Mesendoderm (in vitro differentiated cells): ENCODE measurements around the gene ARID5B.

Source experiments
- DNase-seq: peaks from one replicate; pipeline ENCODE4 v3.0.0; 2013
- H2AK5ac ChIP-seq: 2 replicates; pipeline ENCODE4 v1.6.1; 2013; ENCODE audit warnings: low read length, inconsistent platforms
- H2BK120ac ChIP-seq: 2 replicates; pipeline ENCODE4 v1.6.1; 2013; ENCODE audit warnings: low read depth, mild to moderate bottlenecking, low read length, moderate library complexity, mixed read lengths
- H2BK15ac ChIP-seq: replicated peaks from 2 replicates; pipeline ENCODE4 v1.6.1; 2013; ENCODE audit warnings: low read depth, mild to moderate bottlenecking, moderate library complexity
- H2BK5ac ChIP-seq: 2 replicates; pipeline ENCODE4 v1.6.1; 2013; ENCODE audit warnings: low read length, inconsistent platforms
- H3K18ac ChIP-seq: 2 replicates; pipeline ENCODE4 v1.6.1; 2013; ENCODE audit warnings: mild to moderate bottlenecking, low read length, mixed read lengths
- H3K23ac ChIP-seq: one replicate; pipeline ENCODE4 v1.6.1; 2013; ENCODE audit warnings: low read length
- H3K27ac ChIP-seq: 2 replicates; pipeline ENCODE4 v1.5.1; 2013; ENCODE audit warnings: low read depth, mild to moderate bottlenecking, inconsistent platforms, low read length, moderate library complexity
- H3K27me3 ChIP-seq: 2 replicates; pipeline ENCODE4 v1.6.1; 2013; ENCODE audit warnings: low read length, control low read depth, mild to moderate bottlenecking, inconsistent platforms; ENCODE audit not compliant: insufficient read depth, poor library complexity
- H3K36me3 ChIP-seq: 2 replicates; pipeline ENCODE4 v1.6.1; 2013; ENCODE audit warnings: low read length, inconsistent platforms; ENCODE audit not compliant: control insufficient read depth, insufficient read depth
- H3K4ac ChIP-seq: one replicate; pipeline ENCODE4 v1.6.1; 2013; ENCODE audit warnings: low read depth, mild to moderate bottlenecking, low read length, moderate library complexity
- H3K4me1 ChIP-seq: 2 replicates; pipeline ENCODE4 v1.6.1; 2013; ENCODE audit warnings: low read depth, low read length, inconsistent platforms; ENCODE audit not compliant: control insufficient read depth
- H3K4me2 ChIP-seq: 2 replicates; pipeline ENCODE4 v1.6.1; 2013; ENCODE audit warnings: low read length
- H3K4me3 ChIP-seq: 2 replicates; pipeline ENCODE4 v1.5.1; 2013; ENCODE audit warnings: mild to moderate bottlenecking, low read length
- H3K56ac ChIP-seq: one replicate; pipeline ENCODE4 v1.6.1; 2013; ENCODE audit warnings: low read length
- H3K79me1 ChIP-seq: 2 replicates; pipeline ENCODE4 v1.6.1; 2013; ENCODE audit warnings: low read length, inconsistent platforms
- H3K79me2 ChIP-seq: 2 replicates; pipeline ENCODE4 v1.6.1; 2013; ENCODE audit warnings: mild to moderate bottlenecking, low read length; ENCODE audit not compliant: control insufficient read depth, insufficient read depth
- H3K9ac ChIP-seq: 2 replicates; pipeline ENCODE4 v1.6.1; 2013; ENCODE audit warnings: low read length, inconsistent platforms
- H4K5ac ChIP-seq: one replicate; pipeline ENCODE4 v1.6.1; 2013; ENCODE audit warnings: low read length
- H4K8ac ChIP-seq: one replicate; pipeline ENCODE4 v1.6.1; 2013; ENCODE audit warnings: low read depth, mild to moderate bottlenecking, control low read depth, low read length, moderate library complexity
- WGBS: extraction: QIAGEN DNeasy Blood & Tissue Kit; methylation state at CpG from one replicate; pipeline ENCODE4 v1.1.7; 2013; ENCODE audit warnings: low lambda C conversion rate, missing lambda C conversion rate; ENCODE audit not compliant: insufficient coverage; ENCODE audit errors: extremely low coverage; 5-methylcytosine and 5-hydroxymethylcytosine counted together

The ARID5B gene

GRCh38 chr10:61963669-61964058, 62.2 kb downstream of the ARID5B start:
- Histone ChIP-seq H3K36me3 (no peaks in the 10 kb centered on the region), H4K8ac (no peak overlapping the region), H3K27me3 (no peaks in the 10 kb centered on the region), H3K4me2 (no peak overlapping the region), H3K4me1 (no peaks in the 10 kb centered on the region), H3K4me3 (no peak overlapping the region), H3K79me2 (no peaks in the 10 kb centered on the region), H2BK5ac (no peak overlapping the region), H3K56ac (no peak overlapping the region), H3K27ac (no peak overlapping the region), H3K4ac (no peak overlapping the region), H2BK120ac (no peak overlapping the region), H3K9ac (no peak overlapping the region), H4K5ac (no peak overlapping the region), H3K79me1 (no peaks in the 10 kb centered on the region), H2BK15ac (no peak overlapping the region), H3K18ac (no peak overlapping the region), H3K23ac (no peak overlapping the region), H2AK5ac (no peak overlapping the region)
- DNase-seq = no peak
- no CpG with 5 or more reads among the region's 2 CpGs for WGBS

GRCh38 chr10:61964059-61964709, 62.7 kb downstream of the ARID5B start:
- H2BK5ac ChIP-seq = no peak overlapping the region
- H3K56ac ChIP-seq = no peak overlapping the region
- no peak overlapping the region for H3K9ac ChIP-seq
- no peaks in the 10 kb centered on the region for H3K27me3 ChIP-seq
- H3K36me3 ChIP-seq = no peaks in the 10 kb centered on the region
- H2BK120ac ChIP-seq = no peak overlapping the region
- no peaks in the 10 kb centered on the region for H3K79me1 ChIP-seq
- no peak overlapping the region for H3K4me3 ChIP-seq
- no peaks in the 10 kb centered on the region for H3K4me1 ChIP-seq
- H2AK5ac ChIP-seq = no peak overlapping the region
- no peak overlapping the region for H3K4ac ChIP-seq
- no peak for DNase-seq
- no peak overlapping the region for H3K4me2 ChIP-seq
- no peak overlapping the region for H3K23ac ChIP-seq
- no peak overlapping the region for H2BK15ac ChIP-seq
- H3K79me2 ChIP-seq = no peaks in the 10 kb centered on the region
- WGBS = no CpG with 5 or more reads among the region's 3 CpGs
- H3K18ac ChIP-seq = no peak overlapping the region
- no peak overlapping the region for H4K5ac ChIP-seq
- no peak overlapping the region for H4K8ac ChIP-seq
- H3K27ac ChIP-seq = no peak overlapping the region

GRCh38 chr10:61964949-61965702, 63.6 kb downstream of the ARID5B start:
- Histone ChIP-seq H2AK5ac (no peak overlapping the region), H3K79me1 (no peaks in the 10 kb centered on the region), H3K23ac (no peak overlapping the region), H3K56ac (no peak overlapping the region), H3K79me2 (no peaks in the 10 kb centered on the region), H3K4ac (no peak overlapping the region), H3K4me2 (no peak overlapping the region), H4K5ac (no peak overlapping the region), H3K4me3 (no peak overlapping the region), H3K27me3 (no peaks in the 10 kb centered on the region), H3K4me1 (no peaks in the 10 kb centered on the region), H3K9ac (no peak overlapping the region), H2BK15ac (no peak overlapping the region), H2BK120ac (no peak overlapping the region), H3K36me3 (no peaks in the 10 kb centered on the region), H2BK5ac (no peak overlapping the region), H3K18ac (no peak overlapping the region), H4K8ac (no peak overlapping the region), H3K27ac (no peak overlapping the region)
- no CpG with 5 or more reads among the region's 7 CpGs for WGBS
- DNase-seq = no peak

GRCh38 chr10:61965703-61966395, 64.3 kb downstream of the ARID5B start:
- whole genome bisulfite sequencing = no CpG with 5 or more reads among the region's 3 CpGs
- Histone ChIP-seq H2BK120ac (no peak overlapping the region), H3K4me1 (no peaks in the 10 kb centered on the region)

GRCh38 chr10:61967298-61967697, 65.8 kb downstream of the ARID5B start:
- Histone ChIP-seq H3K4ac (no peak overlapping the region), H4K5ac (no peak overlapping the region), H3K27me3 (no peaks in the 10 kb centered on the region), H4K8ac (no peak overlapping the region), H3K4me2 (no peak overlapping the region), H3K23ac (no peak overlapping the region), H2BK15ac (no peak overlapping the region), H3K4me3 (no peak overlapping the region), H2AK5ac (no peak overlapping the region), H2BK120ac (no peak overlapping the region), H3K27ac (no peak overlapping the region), H3K18ac (no peak overlapping the region), H3K79me1 (no peaks in the 10 kb centered on the region), H2BK5ac (no peak overlapping the region), H3K4me1 (no peaks in the 10 kb centered on the region), H3K9ac (no peak overlapping the region), H3K36me3 (no peaks in the 10 kb centered on the region), H3K79me2 (no peaks in the 10 kb centered on the region), H3K56ac (no peak overlapping the region)
- no CpG with 5 or more reads among the region's 4 CpGs for WGBS
- DNase-seq = no peak

More at GRCh38 chr10:61965703-61966395, 64.3 kb downstream of the ARID5B start:
- Histone ChIP-seq H4K8ac (no peak overlapping the region), H2AK5ac (no peak overlapping the region), H3K27me3 (no peaks in the 10 kb centered on the region), H2BK5ac (no peak overlapping the region), H3K36me3 (no peaks in the 10 kb centered on the region), H4K5ac (no peak overlapping the region), H3K79me1 (no peaks in the 10 kb centered on the region), H3K56ac (no peak overlapping the region), H3K4ac (no peak overlapping the region), H3K4me3 (no peak overlapping the region), H2BK15ac (no peak overlapping the region), H3K23ac (no peak overlapping the region), H3K79me2 (no peaks in the 10 kb centered on the region), H3K4me2 (no peak overlapping the region), H3K9ac (no peak overlapping the region), H3K27ac (no peak overlapping the region), H3K18ac (no peak overlapping the region)
- DNase-seq = no peak
